Measurements from ENCODE around the gene OR10V1. TPM values are rescaled to one million over a fixed set of nuclear protein-coding genes. Genes with fewer than 3 reads are reported as not detected.

The OR10V1 gene
- total and polyA plus RNA-seq, 2 experiments from 2014 or later, result not detected

DNA sequence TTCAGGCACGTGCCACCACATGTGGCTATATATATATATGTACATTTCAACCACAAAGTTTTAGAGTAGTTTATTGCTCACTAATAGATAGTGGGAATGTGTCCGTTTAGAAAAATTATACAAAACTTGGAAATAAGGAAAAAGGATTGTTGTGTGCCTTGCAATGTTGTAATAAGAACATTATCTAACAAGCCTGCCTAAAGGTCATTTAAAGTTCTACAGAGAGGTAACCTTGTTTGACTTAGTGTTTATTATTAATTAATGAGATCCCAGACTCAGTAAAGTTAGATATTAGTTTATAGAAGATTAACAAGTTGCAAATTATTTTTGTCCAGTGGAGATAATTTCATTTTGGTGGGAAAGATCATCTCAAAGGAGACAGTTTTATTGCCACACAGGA lies 39.4 kb downstream of the OR10V1 start:
- peaks cover 4% of the 10 kb centered on the region for H3K27me3 Mint-ChIP-seq (ENCODE audit: insufficient read depth, low read depth, poor library complexity)
- no peak overlapping the region for H3K27ac Mint-ChIP-seq
- no peak overlapping the region for H3K4me3 Mint-ChIP-seq

More for the DNA sequence above, 39.4 kb downstream of the OR10V1 start:
- Histone ChIP-seq H3K79me2 (replicated peaks; ENCODE audit: insufficient read depth) (no peaks in the 10 kb centered on the region), H4K20me1 (replicated peaks; ENCODE audit: insufficient read depth) (no peaks in the 10 kb centered on the region), H3K4me2 (no peak overlapping the region), H2AFZ (no peak overlapping the region), H3K36me3 (ENCODE audit: insufficient read depth) (no peaks in the 10 kb centered on the region), H3K27ac (ENCODE audit: low read depth) (no peak overlapping the region), H3K4me1 (ENCODE audit: insufficient read depth) (peaks cover 12% of the 10 kb centered on the region; the same call in 1 of the 2 replicates), H3F3A (replicated peaks; ENCODE audit: low read depth) (no peaks in the 10 kb centered on the region), H3K9me2 (ENCODE audit: insufficient read depth) (no peaks in the 10 kb centered on the region), H3K4me3 (no peak overlapping the region), H3K27me3 (ENCODE audit: insufficient read depth) (no peaks in the 10 kb centered on the region)
- TF ChIP-seq JUNB (IDR thresholded peaks at IDR 0.05; ENCODE audit: unreplicated experiment) (no peak), EZH2 (IDR thresholded peaks at IDR 0.05; ENCODE audit: low read depth, unreplicated experiment) (no peak), CREB1 (CRISPR knock-in tag; IDR thresholded peaks at IDR 0.05; ENCODE audit: low read depth) (no peak), NANOG (IDR thresholded peaks at IDR 0.05; ENCODE audit: borderline replicate concordance) (no peak), ETS1 (IDR thresholded peaks at IDR 0.05) (no peak), ZNF114 (CRISPR knock-in tag; IDR thresholded peaks at IDR 0.05) (no peak), STAT1 (IDR thresholded peaks at IDR 0.05; ENCODE audit: unreplicated experiment) (no peak), ZNF331 (CRISPR knock-in tag; IDR thresholded peaks at IDR 0.05; ENCODE audit: low read depth) (no peak), EZH2phosphoT487 (IDR thresholded peaks at IDR 0.05; ENCODE audit: unreplicated experiment) (no peak)
- TF ChIP-seq, protein P1, sequence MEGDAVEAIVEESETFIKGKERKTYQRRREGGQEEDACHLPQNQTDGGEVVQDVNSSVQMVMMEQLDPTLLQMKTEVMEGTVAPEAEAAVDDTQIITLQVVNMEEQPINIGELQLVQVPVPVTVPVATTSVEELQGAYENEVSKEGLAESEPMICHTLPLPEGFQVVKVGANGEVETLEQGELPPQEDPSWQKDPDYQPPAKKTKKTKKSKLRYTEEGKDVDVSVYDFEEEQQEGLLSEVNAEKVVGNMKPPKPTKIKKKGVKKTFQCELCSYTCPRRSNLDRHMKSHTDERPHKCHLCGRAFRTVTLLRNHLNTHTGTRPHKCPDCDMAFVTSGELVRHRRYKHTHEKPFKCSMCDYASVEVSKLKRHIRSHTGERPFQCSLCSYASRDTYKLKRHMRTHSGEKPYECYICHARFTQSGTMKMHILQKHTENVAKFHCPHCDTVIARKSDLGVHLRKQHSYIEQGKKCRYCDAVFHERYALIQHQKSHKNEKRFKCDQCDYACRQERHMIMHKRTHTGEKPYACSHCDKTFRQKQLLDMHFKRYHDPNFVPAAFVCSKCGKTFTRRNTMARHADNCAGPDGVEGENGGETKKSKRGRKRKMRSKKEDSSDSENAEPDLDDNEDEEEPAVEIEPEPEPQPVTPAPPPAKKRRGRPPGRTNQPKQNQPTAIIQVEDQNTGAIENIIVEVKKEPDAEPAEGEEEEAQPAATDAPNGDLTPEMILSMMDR (conservative IDR thresholded peaks at IDR 0.05; ENCODE audit: low read depth in 2 of 2), result no peak
- TF ChIP-seq, protein P2, sequence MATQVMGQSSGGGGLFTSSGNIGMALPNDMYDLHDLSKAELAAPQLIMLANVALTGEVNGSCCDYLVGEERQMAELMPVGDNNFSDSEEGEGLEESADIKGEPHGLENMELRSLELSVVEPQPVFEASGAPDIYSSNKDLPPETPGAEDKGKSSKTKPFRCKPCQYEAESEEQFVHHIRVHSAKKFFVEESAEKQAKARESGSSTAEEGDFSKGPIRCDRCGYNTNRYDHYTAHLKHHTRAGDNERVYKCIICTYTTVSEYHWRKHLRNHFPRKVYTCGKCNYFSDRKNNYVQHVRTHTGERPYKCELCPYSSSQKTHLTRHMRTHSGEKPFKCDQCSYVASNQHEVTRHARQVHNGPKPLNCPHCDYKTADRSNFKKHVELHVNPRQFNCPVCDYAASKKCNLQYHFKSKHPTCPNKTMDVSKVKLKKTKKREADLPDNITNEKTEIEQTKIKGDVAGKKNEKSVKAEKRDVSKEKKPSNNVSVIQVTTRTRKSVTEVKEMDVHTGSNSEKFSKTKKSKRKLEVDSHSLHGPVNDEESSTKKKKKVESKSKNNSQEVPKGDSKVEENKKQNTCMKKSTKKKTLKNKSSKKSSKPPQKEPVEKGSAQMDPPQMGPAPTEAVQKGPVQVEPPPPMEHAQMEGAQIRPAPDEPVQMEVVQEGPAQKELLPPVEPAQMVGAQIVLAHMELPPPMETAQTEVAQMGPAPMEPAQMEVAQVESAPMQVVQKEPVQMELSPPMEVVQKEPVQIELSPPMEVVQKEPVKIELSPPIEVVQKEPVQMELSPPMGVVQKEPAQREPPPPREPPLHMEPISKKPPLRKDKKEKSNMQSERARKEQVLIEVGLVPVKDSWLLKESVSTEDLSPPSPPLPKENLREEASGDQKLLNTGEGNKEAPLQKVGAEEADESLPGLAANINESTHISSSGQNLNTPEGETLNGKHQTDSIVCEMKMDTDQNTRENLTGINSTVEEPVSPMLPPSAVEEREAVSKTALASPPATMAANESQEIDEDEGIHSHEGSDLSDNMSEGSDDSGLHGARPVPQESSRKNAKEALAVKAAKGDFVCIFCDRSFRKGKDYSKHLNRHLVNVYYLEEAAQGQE (IDR thresholded peaks at IDR 0.05; ENCODE audit: unreplicated experiment), result no peak
- ATAC-seq, result no peak
- DNase-seq (ENCODE audit: low spot score), result no peak
- peaks cover 7% of the 10 kb centered on the region; the same call in 2 of the 3 replicates for H3K4me1 Mint-ChIP-seq
- no peaks in the 10 kb centered on the region; the same call in 2 of the 3 replicates for H3K36me3 Mint-ChIP-seq (ENCODE audit: low read depth)
- no peaks in the 10 kb centered on the region for H3K9me3 Mint-ChIP-seq
